GM18907 (cell line): ENCODE results near the gene GLUD1.
"Not testable (repeated sequence)": the region's sequence is repeated elsewhere in the genome, so short reads cannot be mapped to it uniquely, and the experiment has no call there.

Experiments used
- ATAC-seq: cut with Tn5 transposase; IDR thresholded peaks from one replicate; pipeline ENCODE4 v1.9.1; 2021; ENCODE audit warnings: mild to moderate bottlenecking, moderate library complexity; ENCODE audit not compliant: unreplicated experiment

GLUD1 gene

GRCh38 chr10:87090779-87091178 lies 3.9 kb downstream of the GLUD1 start:
- ATAC-seq: no peak

GRCh38 chr10:87089746-87090145 lies 4.9 kb downstream of the GLUD1 start:
- ATAC-seq: no peak

GRCh38 chr10:87085537-87085936 lies 9.1 kb downstream of the GLUD1 start:
- ATAC-seq: no peak

- peak; percentile 74 for ATAC-seq
Observed at GRCh38 chr10:87084291-87084782, 10.3 kb downstream of the GLUD1 start.

- peak; percentile 55 for ATAC-seq
Observed at GRCh38 chr10:87083576-87084290, 10.9 kb downstream of the GLUD1 start.

- not testable (repeated sequence) for ATAC-seq
Observed at GRCh38 chr10:87082219-87082618, 12.4 kb downstream of the GLUD1 start.

GRCh38 chr10:87081574-87081973 lies 13.1 kb downstream of the GLUD1 start:
- ATAC-seq: not testable (repeated sequence)

- ATAC-seq: not testable (repeated sequence)
Observed at GRCh38 chr10:87080621-87081020, 14.0 kb downstream of the GLUD1 start.

- ATAC-seq: no peak
Observed at GRCh38 chr10:87079106-87079836, 15.4 kb downstream of the GLUD1 start.

- ATAC-seq: not testable (repeated sequence)
Observed at GRCh38 chr10:87076421-87076820, 18.2 kb downstream of the GLUD1 start.

GRCh38 chr10:87072449-87072848 lies 22.2 kb downstream of the GLUD1 start:
- no peak for ATAC-seq

GRCh38 chr10:87068281-87068680 lies 26.4 kb downstream of the GLUD1 start:
- no peak for ATAC-seq

- no peak for ATAC-seq
Observed at GRCh38 chr10:87066865-87067264, 27.8 kb downstream of the GLUD1 start.

- no peak for ATAC-seq
Observed at GRCh38 chr10:87066178-87066577, 28.5 kb downstream of the GLUD1 start.

- no peak for ATAC-seq
Observed at GRCh38 chr10:87064651-87065050, 30.0 kb downstream of the GLUD1 start.

- no peak for ATAC-seq
Observed at GRCh38 chr10:87060280-87060928, 34.2 kb downstream of the GLUD1 start.

GRCh38 chr10:87059401-87059800 lies 35.2 kb downstream of the GLUD1 start:
- no peak for ATAC-seq

- no peak for ATAC-seq
Observed at GRCh38 chr10:87058171-87058570, 36.5 kb downstream of the GLUD1 start.

- ATAC-seq: no peak
Observed at GRCh38 chr10:87054373-87055295, 40.0 kb downstream of the GLUD1 start.

- ATAC-seq: no peak
Observed at GRCh38 chr10:87053577-87054181, 41.0 kb downstream of the GLUD1 start.
